SK-N-SH (cell line): ENCODE data around the gene C1QL3. TPM values are rescaled to one million over a fixed set of nuclear protein-coding genes. Genes with fewer than 3 reads are reported as not detected.

Experiments
- CTCF ChIA-PET: fragments of 300-600, 350-600 bp; formaldehyde crosslinking; extraction: SDS; loops from one replicate; lab custom pipeline; 2021; lab: Yijun Ruan, JAX
- POLR2A ChIA-PET: fragments of 350-600 bp; sonication (Branson Sonifier 250); formaldehyde crosslinking; extraction: SDS; loops from one replicate; lab custom pipeline; 2020; ENCODE audit warnings: antibody characterized with exemption, inconsistent platforms; lab: Yijun Ruan, JAX
- DNase-seq: peaks from one replicate; pipeline ENCODE4 v3.0.0; 2012
- H2AFZ ChIP-seq: fragments of 200-600 bp; sonication (generic); 2 replicates; pipeline ENCODE4 v1.8.1; 2016; ENCODE audit warnings: antibody characterized with exemption, mild to moderate bottlenecking, low read depth
- H3F3A ChIP-seq: fragments of 200-600 bp; sonication (generic); replicated peaks from 2 replicates; pipeline ENCODE3; 2016; ENCODE audit warnings: antibody characterized with exemption, mild to moderate bottlenecking; ENCODE audit not compliant: insufficient read depth
- H3K27ac ChIP-seq, 2 experiments: fragments of 200-500 bp in 1 of 2; fragments of 200-600 bp in 1 of 2; sonication (Bioruptor generic) in 1 of 2; sonication (generic), shearing (Covaris generic) in 1 of 2; 2 replicates each; pipeline versions ENCODE4 v1.5.1 to v1.6.1; 2014 to 2016; ENCODE audit warnings: low read depth in 2 of 2, inconsistent platforms in 1 of 2, low read length in 1 of 2, mild to moderate bottlenecking in 1 of 2, mixed read lengths in 1 of 2
- H3K27me3 ChIP-seq: fragments of 200-600 bp; sonication (generic), shearing (Covaris generic); 2 replicates; pipeline ENCODE4 v1.6.1; 2016; ENCODE audit warnings: mixed run types; ENCODE audit not compliant: insufficient read depth
- H3K36me3 ChIP-seq, 2 experiments: fragments of 200-500 bp in 1 of 2; fragments of 200-600 bp in 1 of 2; sonication (Bioruptor generic) in 1 of 2; sonication (generic) in 1 of 2; replicated peaks in 1 of 2; 2 replicates each; pipeline versions ENCODE3 to v1.5.1; 2014 to 2016; ENCODE audit warnings: low read length in 1 of 2, mild to moderate bottlenecking in 1 of 2; ENCODE audit not compliant: insufficient read depth in 2 of 2, control insufficient read depth in 1 of 2
- H3K4me1 ChIP-seq, 2 experiments: fragments of 200-500 bp in 1 of 2; fragments of 200-600 bp in 1 of 2; sonication (Bioruptor generic) in 1 of 2; sonication (generic), shearing (Covaris generic) in 1 of 2; 2 replicates each; pipeline versions ENCODE4 v1.5.1 to v1.6.1; 2014 to 2016; ENCODE audit warnings: low read depth in 1 of 2, low read length in 1 of 2, mixed run types in 1 of 2; ENCODE audit not compliant: insufficient read depth in 2 of 2, control insufficient read depth in 1 of 2
- H3K4me2 ChIP-seq: fragments of 200-600 bp; sonication (generic), shearing (Covaris generic); 2 replicates; pipeline ENCODE4 v1.6.1; 2017; ENCODE audit warnings: mixed run types
- H3K4me3 ChIP-seq, 2 experiments: fragments of 200-500 bp in 1 of 2; fragments of 200-600 bp in 1 of 2; sonication (Bioruptor generic) in 1 of 2; sonication (generic), shearing (Covaris generic) in 1 of 2; 2 replicates each; pipeline versions ENCODE4 v1.5.1 to v1.8.1; 2014 to 2016; ENCODE audit warnings: low read depth in 2 of 2, inconsistent platforms in 1 of 2, low read length in 1 of 2, mild to moderate bottlenecking in 1 of 2, mixed read lengths in 1 of 2, moderate library complexity in 1 of 2
- H3K79me2 ChIP-seq: fragments of 200-600 bp; sonication (generic); 2 replicates; pipeline ENCODE4 v1.8.1; 2017; ENCODE audit warnings: mild to moderate bottlenecking; ENCODE audit not compliant: insufficient read depth
- H3K9ac ChIP-seq: fragments of 200-600 bp; sonication (generic); 2 replicates; pipeline ENCODE4 v1.6.1; 2017; ENCODE audit warnings: mixed run types
- H3K9me2 ChIP-seq: fragments of 200-600 bp; sonication (generic); 2 replicates; pipeline ENCODE4 v1.6.1; 2017; ENCODE audit warnings: mixed run types
- H3K9me3 ChIP-seq: fragments of 200-600 bp; sonication (generic); 2 replicates; pipeline ENCODE4 v1.6.1; 2017; ENCODE audit warnings: mixed run types, mild to moderate bottlenecking, moderate library complexity
- H4K20me1 ChIP-seq: fragments of 200-600 bp; sonication (generic); 2 replicates; pipeline ENCODE4 v1.6.1; 2017; ENCODE audit warnings: mild to moderate bottlenecking, mixed run types; ENCODE audit not compliant: insufficient read depth
- EP300 ChIP-seq, 2 experiments: IDR thresholded peaks; 2 replicates each; pipeline versions ENCODE4 v1.4.0 to v1.6.1; 2012; ENCODE audit warnings: borderline replicate concordance in 1 of 2, low read depth in 1 of 2, low read length in 1 of 2
- GATA2 ChIP-seq: sonication (generic); formaldehyde crosslinking; IDR thresholded peaks from 2 replicates; pipeline ENCODE4 v1.5.0; 2020; ENCODE audit warnings: mild to moderate bottlenecking, missing genetic modification reagents
- JUND ChIP-seq: IDR thresholded peaks from 2 replicates; pipeline ENCODE4 v1.4.0; 2012
- NRF1 ChIP-seq: IDR thresholded peaks from 2 replicates; pipeline ENCODE4 v1.6.1; 2012; ENCODE audit warnings: low read depth, mild to moderate bottlenecking, low read length
- POLR2AphosphoS5 ChIP-seq: IDR thresholded peaks from 2 replicates; pipeline ENCODE4 v1.6.1; 2012; ENCODE audit warnings: low read depth, low read length
- RCOR1 ChIP-seq: fragments of 150-350 bp; IDR thresholded peaks from 2 replicates; pipeline ENCODE4 v1.6.1; 2017; ENCODE audit warnings: antibody characterized with exemption, low read length
- RFX5 ChIP-seq: IDR thresholded peaks from 2 replicates; pipeline ENCODE4 v1.6.1; 2012; ENCODE audit warnings: mild to moderate bottlenecking, improper control_type of control experiment, low read length
- TAF1 ChIP-seq: IDR thresholded peaks from 2 replicates; pipeline ENCODE4 v1.6.1; 2012; ENCODE audit warnings: low read depth, mild to moderate bottlenecking, low read length, moderate library complexity, borderline replicate concordance
- WGBS: methylation state at CpG from one replicate; pipeline ENCODE4 v1.1.6; 2017; ENCODE audit warnings: low lambda C conversion rate; 5-methylcytosine and 5-hydroxymethylcytosine counted together
- polyA plus RNA-seq, 3 experiments: library from polyadenylated mRNA; depleted of rRNA; stranded (reverse); fragments of >200 nt; gene quantifications; 2 replicates each; pipeline ENCODE4 v1.2.3, GENCODE V29; 2012
- TF ChIP-seq, protein P1 (sequence below): IDR thresholded peaks from 2 replicates; pipeline ENCODE4 v1.4.0; 2012; ENCODE audit warnings: low read depth
- TF ChIP-seq, protein P2 (sequence below): IDR thresholded peaks from 2 replicates; pipeline ENCODE4 v1.6.1; 2012; ENCODE audit warnings: mild to moderate bottlenecking, low read depth, low read length, moderate library complexity
- TF ChIP-seq, protein P3 (sequence below): IDR thresholded peaks from 2 replicates; pipeline ENCODE4; 2012
- TF ChIP-seq, protein P4 (sequence below): fragments of 200-600 bp; sonication (generic); IDR thresholded peaks from 2 replicates; pipeline ENCODE4 v1.6.1; 2017; ENCODE audit warnings: antibody characterized with exemption, mild to moderate bottlenecking, moderate library complexity
- TF ChIP-seq, protein P5 (sequence below): IDR thresholded peaks from 2 replicates; pipeline ENCODE4 v1.4.0; 2012; ENCODE audit warnings: low read depth, borderline replicate concordance

Gene C1QL3
- polyA plus RNA-seq, 1 of the 3 experiments (the other 2 are of a cell fraction), result not detected

DNA sequence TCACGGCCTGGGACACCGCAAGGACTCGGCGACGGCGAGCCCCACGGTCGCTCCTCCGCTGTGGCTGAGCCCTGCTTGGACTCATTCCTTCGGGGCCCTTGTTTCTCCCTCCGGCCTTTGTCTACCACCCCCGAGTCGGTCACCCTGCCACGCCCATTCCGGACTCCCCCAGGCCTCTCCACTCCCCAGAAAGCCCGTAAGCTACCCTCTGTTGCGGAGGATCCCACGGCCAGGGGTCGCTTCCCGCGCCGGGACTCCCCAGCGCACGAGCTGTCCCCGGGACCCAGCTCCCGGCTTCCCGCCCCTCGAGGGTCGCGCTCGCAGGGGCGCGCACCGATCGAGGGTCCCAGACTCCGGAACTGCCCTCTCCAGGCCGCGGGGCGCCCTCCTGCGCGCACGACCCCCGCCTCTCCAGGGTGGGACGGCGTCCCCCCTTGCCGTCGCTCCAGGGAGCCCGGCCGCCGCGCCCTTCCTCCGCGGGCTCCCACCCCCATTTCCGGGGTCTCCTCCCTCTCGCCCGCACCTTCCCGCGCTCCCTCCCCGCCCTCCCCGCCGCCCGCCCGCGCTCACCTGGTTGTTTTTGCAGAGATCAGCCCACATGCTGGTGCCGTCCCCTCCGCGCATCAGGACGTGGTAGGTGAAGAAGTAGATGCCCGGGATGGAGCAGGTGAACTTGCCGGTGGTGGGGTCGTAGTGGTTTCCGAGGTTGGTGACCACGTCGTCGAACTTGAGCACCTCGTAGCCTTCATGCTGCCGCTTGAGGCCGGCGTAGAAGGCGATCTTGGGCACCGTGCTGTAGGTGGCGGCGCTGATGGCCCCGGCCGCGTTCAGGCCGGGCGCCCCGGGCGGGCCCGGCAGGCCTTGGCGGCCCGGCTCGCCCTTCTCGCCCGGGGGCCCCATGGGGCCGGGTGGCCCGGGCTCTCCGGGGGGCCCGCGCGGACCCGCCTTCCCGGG lies 1.5 kb downstream of the C1QL3 start:
- Histone ChIP-seq H3K9me3 (no peaks in the 10 kb centered on the region), H3K4me3 (peak overlapping the region in 1 of 2 experiments; percentile 41; a peak in 1 of 4 replicates), H2AFZ (no peak overlapping the region; the same call in 1 of the 2 replicates), H3K9ac (no peak overlapping the region), H3F3A (no peaks in the 10 kb centered on the region), H3K4me1 (peaks cover 0 to 3% of the 10 kb centered on the region in 2 experiments; a peak in 1 of 4 replicates), H3K79me2 (no peaks in the 10 kb centered on the region), H3K4me2 (no peak overlapping the region), H3K27ac (no peak overlapping the region), H4K20me1 (no peaks in the 10 kb centered on the region), H3K9me2 (no peaks in the 10 kb centered on the region), H3K36me3 (no peaks in the 10 kb centered on the region), H3K27me3 (peaks cover 19% of the 10 kb centered on the region)
- CTCF ChIA-PET, result interaction anchor here (0.6 to 2.1 kb wide), 4 partner anchors 14 to 618 kb away, joined by 3 to 13 read pairs (median 3); no protein-coding TSS in a partner anchor
- POLR2A ChIA-PET, result no interaction called here
- peak; percentile 54 for DNase-seq
- TF ChIP-seq JUND (no peak), TAF1 (no peak), NRF1 (no peak), POLR2AphosphoS5 (no peak), RFX5 (no peak), EP300 (IDR thresholded peaks at IDR 0.05; ENCODE audit: borderline replicate concordance in 1 of 2, low read depth in 1 of 2, low read length in 1 of 2) (no peak), RCOR1 (no peak), GATA2 (no peak)
- TF ChIP-seq, protein P1, sequence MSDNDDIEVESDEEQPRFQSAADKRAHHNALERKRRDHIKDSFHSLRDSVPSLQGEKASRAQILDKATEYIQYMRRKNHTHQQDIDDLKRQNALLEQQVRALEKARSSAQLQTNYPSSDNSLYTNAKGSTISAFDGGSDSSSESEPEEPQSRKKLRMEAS, result no peak
- TF ChIP-seq, protein P2, sequence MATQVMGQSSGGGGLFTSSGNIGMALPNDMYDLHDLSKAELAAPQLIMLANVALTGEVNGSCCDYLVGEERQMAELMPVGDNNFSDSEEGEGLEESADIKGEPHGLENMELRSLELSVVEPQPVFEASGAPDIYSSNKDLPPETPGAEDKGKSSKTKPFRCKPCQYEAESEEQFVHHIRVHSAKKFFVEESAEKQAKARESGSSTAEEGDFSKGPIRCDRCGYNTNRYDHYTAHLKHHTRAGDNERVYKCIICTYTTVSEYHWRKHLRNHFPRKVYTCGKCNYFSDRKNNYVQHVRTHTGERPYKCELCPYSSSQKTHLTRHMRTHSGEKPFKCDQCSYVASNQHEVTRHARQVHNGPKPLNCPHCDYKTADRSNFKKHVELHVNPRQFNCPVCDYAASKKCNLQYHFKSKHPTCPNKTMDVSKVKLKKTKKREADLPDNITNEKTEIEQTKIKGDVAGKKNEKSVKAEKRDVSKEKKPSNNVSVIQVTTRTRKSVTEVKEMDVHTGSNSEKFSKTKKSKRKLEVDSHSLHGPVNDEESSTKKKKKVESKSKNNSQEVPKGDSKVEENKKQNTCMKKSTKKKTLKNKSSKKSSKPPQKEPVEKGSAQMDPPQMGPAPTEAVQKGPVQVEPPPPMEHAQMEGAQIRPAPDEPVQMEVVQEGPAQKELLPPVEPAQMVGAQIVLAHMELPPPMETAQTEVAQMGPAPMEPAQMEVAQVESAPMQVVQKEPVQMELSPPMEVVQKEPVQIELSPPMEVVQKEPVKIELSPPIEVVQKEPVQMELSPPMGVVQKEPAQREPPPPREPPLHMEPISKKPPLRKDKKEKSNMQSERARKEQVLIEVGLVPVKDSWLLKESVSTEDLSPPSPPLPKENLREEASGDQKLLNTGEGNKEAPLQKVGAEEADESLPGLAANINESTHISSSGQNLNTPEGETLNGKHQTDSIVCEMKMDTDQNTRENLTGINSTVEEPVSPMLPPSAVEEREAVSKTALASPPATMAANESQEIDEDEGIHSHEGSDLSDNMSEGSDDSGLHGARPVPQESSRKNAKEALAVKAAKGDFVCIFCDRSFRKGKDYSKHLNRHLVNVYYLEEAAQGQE, result no peak
- TF ChIP-seq, protein P3, sequence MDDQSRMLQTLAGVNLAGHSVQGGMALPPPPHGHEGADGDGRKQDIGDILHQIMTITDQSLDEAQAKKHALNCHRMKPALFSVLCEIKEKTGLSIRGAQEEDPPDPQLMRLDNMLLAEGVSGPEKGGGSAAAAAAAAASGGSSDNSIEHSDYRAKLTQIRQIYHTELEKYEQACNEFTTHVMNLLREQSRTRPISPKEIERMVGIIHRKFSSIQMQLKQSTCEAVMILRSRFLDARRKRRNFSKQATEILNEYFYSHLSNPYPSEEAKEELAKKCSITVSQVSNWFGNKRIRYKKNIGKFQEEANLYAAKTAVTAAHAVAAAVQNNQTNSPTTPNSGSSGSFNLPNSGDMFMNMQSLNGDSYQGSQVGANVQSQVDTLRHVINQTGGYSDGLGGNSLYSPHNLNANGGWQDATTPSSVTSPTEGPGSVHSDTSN, result no peak
- TF ChIP-seq, protein P4, sequence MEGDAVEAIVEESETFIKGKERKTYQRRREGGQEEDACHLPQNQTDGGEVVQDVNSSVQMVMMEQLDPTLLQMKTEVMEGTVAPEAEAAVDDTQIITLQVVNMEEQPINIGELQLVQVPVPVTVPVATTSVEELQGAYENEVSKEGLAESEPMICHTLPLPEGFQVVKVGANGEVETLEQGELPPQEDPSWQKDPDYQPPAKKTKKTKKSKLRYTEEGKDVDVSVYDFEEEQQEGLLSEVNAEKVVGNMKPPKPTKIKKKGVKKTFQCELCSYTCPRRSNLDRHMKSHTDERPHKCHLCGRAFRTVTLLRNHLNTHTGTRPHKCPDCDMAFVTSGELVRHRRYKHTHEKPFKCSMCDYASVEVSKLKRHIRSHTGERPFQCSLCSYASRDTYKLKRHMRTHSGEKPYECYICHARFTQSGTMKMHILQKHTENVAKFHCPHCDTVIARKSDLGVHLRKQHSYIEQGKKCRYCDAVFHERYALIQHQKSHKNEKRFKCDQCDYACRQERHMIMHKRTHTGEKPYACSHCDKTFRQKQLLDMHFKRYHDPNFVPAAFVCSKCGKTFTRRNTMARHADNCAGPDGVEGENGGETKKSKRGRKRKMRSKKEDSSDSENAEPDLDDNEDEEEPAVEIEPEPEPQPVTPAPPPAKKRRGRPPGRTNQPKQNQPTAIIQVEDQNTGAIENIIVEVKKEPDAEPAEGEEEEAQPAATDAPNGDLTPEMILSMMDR, result no peak
- TF ChIP-seq, protein P5, sequence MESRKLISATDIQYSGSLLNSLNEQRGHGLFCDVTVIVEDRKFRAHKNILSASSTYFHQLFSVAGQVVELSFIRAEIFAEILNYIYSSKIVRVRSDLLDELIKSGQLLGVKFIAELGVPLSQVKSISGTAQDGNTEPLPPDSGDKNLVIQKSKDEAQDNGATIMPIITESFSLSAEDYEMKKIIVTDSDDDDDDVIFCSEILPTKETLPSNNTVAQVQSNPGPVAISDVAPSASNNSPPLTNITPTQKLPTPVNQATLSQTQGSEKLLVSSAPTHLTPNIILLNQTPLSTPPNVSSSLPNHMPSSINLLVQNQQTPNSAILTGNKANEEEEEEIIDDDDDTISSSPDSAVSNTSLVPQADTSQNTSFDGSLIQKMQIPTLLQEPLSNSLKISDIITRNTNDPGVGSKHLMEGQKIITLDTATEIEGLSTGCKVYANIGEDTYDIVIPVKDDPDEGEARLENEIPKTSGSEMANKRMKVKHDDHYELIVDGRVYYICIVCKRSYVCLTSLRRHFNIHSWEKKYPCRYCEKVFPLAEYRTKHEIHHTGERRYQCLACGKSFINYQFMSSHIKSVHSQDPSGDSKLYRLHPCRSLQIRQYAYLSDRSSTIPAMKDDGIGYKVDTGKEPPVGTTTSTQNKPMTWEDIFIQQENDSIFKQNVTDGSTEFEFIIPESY, result no peak
- 66% methylated on average over 65 of the region's 104 CpGs for WGBS
